IPS-NIHi11 (cell line): ENCODE measurements around the gene IRGC.

Experiments
- DNase-seq: peaks from one replicate; pipeline ENCODE4 v3.0.0; 2012; ENCODE audit warnings: mixed read lengths, low spot score

The IRGC gene

DNA sequence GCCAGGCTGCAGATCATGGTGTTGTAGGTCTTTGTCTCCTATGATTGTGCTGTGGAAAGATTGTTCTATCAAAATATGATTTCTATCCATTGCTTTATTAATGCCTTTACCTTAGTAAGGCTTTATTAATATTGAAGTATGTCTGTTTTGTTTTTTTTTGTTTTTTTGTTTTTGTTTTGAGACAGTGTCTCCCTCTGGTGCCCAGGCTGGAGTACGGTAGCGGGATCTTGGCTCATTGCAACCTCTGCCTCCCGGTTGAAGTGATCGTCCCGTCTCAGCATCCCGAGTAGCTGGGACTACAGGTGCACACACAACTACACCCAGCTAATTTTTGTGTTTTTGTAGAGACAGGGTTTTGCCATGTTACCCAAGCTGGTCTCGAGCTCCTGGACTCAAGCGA, 7.7 kb downstream of the IRGC start:
- DNase-seq, result no peak

DNA sequence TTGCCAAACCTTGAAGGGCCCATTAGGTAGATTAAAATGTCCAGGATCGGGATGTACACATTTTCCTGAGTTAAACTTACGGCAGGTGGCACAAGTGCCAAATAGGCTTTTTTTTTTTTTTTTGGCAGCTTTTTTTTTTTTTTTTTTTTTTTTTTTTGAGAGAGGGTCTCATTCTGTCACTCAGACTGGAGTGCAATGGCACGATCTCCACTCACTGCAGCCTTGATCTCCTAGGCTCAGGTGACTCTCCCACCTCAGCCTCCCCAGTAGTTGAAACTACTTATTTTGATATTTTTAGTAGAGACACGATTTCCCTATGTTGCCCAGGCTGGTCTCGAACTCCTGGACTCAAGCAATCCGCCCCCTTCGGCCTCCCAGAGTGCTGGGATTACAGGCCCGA, 9.0 kb downstream of the IRGC start:
- no peak for DNase-seq

DNA sequence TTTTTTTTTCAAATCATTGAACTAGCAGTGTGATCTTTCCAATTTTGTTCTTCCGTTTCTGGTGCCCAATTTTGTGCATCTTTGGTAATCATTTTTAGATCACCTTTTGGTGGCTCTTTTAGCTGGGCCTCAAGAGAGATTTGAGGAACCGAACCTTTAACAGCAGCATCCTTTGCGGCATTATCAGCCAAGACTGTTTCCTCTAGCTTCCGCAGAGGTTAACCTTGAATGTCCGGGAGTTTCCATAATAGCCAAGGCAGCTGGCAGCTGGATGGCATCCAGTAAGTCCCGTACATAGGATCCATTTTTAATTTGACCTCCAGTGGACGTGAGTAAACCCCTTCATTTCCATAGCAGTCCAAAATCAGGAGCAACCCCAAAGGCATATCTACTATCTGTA, 9.6 kb downstream of the IRGC start:
- DNase-seq, result no peak

DNA sequence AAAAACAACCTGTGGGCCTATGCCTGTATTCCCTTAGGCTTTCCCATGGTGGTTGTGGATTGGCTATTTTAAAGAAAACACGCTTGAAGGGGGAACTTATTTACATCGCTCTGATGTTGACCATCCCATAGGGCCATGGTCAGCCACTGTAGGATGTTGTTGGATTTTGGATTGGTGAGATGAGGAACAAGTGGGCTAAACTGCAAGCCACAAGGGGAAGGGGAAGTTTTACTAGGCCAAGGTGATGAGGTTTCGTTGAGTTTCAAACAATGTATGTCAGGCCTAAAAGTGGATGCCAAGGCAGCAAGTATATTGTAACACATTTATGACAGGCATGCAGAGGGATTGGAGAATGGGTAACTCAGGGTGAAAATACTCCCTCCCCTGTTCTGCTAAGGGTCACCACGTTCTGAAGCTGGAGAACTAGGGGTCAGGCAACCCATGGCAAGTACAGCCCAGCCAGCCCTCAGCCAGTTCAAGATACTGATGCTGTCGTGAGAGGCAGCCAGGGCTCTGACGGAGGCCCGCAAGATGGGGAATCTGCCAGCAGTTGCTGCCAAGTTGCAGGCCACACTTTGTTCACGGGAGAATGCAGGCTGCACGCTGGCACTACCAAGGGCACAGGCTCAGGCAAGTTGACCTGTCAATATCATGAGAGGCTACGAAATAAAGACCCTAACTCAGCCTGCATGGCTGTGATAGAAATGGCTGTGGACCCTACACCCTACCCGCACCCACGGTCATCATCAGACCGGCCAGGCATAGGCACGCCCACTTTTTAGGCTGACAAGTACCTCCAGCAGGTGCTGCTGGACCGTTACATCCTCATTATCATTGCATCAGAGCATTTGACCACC, 11.1 kb downstream of the IRGC start:
- DNase-seq, result no peak

DNA sequence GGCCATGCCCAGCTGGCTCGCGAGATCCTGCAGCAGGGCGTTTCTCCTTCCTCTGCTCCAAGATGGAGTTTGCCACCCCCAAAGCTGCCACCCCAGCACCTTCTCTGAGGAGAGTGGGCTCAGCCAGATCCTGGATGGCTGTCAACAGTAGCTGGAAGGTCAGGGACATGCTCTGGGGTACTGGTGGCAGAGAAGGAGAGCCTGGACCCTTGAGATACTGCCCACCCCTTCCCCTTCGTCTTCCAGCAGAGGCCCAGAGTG, 11.6 kb downstream of the IRGC start:
- DNase-seq, result no peak

DNA sequence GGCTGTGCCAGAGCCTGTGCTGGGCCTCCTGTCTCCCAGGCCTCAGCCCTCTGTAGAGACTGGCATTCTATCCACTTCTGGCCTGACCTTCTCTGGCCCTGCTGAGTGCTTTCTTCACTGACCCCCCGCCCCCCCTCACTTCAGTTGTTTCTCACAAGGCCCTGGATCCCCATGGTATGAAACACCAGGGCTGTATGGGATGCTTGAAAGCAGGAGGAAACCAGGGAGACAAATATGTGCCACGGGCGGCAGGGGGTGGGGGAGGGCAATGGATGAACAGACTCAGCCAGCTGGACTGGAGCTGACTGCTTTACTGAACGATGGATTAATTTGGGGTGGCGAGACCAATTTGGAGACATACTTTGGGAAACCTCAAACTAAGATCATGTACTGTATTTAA, 14.0 kb downstream of the IRGC start:
- no peak for DNase-seq

DNA sequence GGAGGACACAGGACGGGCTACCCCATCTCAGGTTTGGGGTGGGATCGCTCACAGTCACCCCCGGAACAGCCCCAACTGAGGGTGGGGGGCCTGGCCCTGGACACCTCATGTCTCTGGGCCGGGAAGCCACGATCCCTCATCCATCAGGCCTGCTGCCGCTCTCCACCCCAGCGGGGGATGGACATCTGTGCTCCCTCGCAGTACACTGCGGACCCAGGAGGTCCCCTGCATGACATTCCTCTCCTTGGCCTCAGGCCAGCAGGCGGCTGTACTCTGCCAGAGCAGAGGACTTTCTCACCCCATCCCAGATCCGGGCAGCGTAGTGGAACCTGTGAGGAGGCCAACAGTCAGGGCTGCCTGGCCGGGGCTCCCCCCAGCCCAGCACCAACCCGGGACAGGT, 15.5 kb downstream of the IRGC start:
- DNase-seq, result no peak

DNA sequence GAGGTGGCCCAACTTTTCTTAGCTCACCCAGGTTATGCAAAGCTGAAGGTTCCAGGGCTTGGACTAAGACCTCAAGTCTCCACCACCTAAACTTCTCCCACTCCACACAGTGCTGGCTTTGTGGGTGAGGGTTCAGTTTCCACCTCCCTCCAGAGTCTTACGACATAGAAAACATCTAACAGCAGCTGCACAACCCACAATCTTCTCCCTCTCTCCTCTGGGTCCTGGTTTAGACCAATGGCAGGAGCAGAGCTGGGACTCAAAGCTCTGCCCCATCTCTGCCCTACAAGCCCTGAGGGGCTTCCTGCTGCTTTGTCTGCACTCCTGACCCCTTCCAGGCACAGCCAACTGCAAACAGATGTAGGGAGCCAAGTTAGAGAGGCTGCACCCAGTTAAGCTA, 16.0 kb downstream of the IRGC start:
- DNase-seq, result no peak

DNA sequence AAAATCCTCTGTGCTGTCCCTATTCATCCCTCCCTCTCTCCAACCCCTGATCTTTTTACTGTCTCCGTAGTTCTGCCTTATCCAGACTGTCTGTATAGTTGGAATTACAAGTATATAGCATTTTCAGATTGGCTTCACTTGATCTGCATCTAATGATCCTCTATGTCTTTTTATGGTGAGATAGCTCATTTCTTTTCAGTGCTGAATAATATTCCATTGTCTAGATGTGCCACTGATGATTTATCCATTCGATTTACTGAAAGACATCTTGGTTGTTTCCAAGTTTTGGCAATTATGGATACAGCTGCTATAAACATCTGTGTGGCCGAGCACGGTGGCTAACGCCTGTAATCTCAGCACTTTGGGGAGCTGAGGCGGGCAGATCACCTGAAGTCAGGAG, 19.1 kb downstream of the IRGC start:
- no peak for DNase-seq

DNA sequence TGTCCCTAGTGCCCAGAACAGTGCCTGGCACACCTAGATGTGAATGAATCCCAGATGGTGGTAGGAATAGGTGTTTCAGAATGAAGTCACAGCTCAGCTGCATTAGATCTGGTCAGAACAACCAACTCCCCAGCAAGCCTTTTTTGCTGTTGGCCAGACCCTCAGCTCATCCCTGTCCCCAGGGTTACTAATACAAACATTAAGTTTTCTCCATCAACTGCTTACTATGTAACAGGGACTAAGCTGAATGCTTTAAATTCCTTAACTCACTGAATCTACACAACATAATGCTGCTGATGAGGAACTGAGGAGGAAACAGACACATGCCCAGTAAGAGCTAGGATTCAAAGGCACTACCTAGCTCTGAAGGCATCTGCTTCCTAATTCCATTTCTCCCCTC, 20.1 kb downstream of the IRGC start:
- DNase-seq, result no peak

DNA sequence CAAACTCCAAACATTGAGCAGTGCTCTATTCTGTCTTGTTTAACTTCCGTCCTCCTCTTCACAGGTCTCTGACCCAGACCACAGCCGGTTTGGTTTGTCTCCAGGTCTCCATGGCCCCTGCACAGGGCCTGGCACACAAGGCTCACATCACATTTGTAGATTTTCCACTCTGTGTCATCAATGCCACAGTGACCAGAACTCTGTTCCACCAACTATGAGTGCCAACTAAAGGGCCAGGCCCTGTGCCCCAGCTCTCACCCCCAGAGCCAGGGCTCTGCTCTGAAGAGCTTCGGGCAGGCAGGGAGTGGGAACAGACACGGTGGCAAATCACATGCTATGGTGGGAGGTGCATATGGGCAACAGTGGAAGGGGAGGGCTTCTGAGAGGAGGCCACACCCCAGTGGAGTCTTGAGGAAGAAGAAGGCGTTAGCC, 22.9 kb downstream of the IRGC start:
- no peak for DNase-seq

DNA sequence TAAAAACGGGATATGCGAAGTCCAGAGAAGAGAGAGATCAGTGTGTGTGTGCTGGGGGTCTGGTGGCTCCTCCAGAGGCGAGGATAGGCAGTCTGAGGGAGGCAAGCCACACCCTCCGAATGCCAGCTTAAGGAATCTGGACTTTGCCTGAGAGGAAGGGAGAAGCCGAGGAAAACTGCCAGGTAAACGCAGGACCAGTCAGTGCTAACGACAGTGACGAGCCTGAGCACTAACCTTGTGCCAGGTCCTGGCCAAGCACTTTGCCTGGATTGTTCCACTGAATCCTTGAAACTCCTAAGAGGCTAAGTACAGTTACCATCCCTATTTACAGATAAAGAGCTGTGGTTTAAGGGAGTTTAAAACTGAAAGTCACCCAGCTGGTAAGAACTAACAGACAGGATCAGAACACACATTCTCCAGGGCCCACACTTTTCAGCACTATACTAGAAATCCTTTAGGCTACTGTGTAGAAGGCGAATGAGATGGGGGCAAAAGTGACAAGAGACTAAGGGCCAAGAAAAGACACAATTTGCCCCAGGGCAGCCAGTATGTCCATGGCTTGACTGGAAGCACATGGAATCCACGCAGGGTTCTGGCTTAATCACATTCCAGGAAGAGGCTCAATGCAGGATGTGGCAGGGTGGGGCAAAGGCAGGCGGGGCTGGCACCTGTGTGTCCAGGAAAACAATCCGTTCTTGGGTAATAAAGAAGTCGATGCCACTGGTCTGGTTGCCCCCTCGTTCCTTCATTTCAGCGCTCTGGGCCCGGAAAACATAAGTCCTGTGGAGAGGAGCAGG, 23.8 kb downstream of the IRGC start:
- no peak for DNase-seq

DNA sequence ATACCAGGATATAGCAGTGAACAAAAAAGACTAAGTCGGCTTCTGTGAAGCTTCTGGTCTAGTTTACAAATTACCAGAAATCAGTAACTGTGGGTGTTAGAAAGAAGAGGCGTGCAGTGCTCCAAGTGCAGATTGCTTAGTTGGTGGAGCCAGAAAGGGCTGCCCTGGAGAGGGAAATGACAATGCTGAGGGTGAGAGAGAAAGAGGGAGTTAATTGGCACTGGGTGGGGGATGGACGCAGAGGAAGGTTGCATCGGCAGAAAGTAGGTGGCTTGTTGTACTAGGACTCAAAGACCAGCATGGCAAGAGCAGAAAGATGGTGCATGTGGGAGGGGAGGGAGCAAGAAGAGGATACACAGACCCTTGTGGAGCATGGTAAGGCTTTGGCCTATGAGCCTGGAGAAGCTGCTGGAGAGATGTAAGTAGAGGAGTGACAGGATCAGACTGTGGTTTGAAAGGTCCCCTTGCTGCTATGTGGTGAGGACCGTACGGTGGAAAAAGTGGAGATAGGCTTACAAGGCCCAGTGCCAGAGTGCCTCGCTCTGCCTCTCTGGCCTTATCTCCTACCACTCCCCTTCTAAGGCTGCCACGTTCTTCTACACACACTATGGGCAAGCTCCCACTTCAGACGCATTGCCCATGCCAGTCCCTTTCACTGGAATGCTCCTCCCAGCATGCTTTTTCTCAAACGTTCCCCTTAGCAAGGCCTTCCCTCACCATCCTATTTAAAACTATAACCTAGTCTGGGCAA, 25.4 kb downstream of the IRGC start:
- no peak for DNase-seq

DNA sequence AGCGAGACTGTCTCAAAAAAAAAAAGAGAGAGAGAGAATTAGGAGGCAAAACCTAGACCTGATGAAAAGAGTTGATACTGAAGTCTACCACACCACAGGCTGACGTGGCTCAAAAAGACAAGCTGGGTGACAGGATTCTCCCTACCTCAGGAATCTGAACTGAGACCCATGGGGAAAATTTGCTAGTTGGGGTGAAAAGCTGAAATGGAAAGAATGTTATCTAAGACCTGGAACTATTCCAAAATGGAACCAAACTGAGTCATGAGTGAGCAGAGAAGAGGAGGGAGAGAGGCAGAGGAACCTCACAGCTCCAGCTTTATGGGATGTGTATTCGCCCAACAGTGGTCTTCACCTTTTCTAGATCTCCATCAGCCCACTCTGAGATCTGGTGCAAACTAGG, 27.2 kb downstream of the IRGC start:
- DNase-seq, result no peak

DNA sequence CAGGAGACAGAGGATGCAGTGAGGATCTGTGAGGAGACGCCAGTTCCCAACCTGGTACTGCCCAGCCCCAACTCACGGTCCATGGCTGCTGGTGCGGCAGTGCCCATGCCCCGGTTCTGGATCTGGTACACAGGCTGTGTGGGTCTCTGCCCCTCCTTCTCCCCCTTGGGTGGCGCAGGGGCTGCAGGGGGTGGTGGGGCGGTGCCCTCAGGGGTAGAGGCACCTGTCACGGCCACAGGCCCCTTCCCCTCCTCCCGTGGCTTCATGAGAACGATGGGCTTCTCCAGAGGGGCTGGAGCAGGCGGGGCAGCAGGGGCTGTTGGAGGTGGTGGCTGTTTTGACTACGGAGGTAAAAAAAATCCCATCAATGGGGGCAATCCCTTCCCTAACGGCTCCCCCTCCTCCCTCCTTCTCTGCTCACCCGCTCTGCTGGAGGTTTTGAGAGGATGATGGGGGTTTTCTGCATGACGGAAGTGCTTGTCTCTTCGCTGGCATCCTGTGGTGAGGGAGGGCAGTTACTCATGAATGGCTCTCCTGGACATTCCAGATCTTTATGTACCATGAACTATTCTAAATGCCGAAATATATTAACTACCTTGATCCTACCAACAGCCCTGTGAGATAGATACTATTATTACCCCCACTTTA, 31.8 kb downstream of the IRGC start:
- no peak for DNase-seq

DNA sequence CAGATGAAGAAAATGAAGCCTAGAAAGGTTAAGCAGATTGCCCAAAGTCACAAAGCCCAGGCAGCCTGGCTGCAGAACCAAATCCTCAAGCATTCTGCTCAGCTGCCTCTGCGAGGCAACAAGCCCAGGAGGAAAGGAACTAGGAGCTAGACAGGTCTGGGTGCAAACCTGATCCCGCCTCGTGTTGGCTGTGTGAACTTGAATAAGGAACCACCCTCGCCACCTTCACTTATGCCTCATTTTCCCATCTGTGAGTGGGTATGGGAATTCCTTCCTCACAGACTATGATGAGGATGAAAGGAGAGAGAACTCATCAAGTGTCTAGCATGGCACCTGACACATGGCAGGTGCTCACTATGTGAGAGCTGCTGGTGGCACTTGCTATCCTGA, 32.3 kb downstream of the IRGC start:
- no peak for DNase-seq

DNA sequence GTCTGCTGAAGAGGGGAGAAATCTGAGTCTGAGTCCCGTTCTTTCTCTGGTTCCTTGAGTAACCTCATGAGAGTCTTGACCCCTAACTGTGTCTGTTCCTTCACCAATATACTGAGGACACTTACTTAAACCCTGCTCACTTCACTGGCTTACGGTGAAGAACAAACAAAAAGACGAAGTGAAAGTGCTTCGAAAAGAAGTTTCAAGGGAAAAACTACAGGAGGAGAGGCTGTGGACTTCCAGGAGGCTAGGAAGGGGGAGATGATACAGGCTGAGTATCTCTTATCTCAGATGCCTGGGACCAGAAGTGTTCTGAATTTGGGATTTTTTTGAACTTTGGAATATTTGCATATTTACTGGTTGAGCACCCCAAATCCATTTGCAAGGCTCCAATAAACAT, 32.8 kb downstream of the IRGC start:
- DNase-seq, result no peak

DNA sequence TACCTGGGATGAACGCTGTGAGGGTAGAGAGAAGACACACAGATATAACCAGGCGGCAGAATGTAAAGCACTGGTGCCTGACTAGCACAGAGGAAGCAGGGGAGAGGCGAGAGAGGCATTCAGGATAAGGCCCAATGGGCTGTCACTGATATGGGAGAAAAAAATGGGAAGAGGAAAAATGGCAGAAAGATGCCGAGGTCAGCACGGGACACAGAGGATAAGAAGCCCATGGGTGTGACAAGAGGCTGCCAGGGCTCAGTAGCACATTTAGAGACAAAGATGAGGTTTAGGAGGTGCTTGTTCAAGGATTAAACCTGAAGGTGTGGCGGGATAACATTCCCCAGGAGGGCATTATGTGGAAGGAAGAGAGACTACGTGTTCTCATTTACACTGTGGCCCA, 33.3 kb downstream of the IRGC start:
- DNase-seq, result no peak

DNA sequence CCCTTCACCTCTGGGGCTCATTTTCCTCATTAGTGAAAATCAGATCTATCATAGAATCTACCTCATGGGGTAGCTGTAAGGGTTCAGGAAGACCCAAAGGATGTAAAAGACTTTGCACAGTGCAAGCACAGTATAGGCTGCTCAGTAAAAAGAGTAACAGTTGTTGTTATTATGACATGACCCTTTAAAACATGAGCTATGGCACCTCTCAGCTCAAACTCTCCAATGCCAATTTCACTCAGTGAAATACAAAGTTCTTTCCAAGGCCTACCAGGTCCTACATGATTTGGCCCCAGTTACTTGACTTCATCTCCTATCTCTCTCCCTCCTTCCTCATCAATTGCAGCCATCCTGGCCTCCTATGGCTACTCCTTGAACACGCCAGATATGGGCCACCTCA, 34.0 kb downstream of the IRGC start:
- no peak for DNase-seq

DNA sequence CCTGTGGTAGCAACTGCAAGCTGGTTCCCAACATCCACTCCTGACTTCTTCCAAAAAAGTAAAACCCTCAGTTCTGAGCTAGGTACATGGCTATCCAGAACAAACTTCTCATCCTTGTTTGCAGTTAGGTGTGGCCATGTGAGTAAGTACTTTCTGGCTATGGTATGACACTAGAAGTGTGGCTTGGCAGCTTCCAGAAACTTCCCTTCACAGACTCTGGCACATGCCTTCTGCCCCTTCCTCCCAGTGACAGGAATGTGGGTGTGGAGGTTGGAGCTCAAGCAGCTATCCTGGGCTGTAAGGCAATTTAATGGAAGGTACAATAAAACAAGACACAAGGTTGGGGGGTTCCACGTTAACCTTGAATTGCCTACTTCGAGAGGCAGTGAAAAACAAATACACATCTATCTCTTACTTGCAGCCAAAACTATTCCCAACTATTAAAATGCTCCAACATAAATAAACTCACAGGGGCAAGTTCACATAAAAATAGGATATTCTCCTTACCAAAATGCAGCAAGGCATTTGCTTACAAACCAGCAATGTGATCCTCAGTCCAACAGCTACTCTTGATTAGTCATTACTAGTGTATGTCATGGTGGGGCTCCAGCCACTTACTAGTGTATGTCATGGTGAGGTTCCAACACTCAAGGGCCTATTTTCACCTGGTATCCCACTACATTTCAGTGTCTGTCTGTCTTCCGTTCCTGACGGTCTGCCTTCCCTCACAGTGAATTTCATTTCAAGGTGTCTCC, 35.8 kb downstream of the IRGC start:
- no peak for DNase-seq

DNA sequence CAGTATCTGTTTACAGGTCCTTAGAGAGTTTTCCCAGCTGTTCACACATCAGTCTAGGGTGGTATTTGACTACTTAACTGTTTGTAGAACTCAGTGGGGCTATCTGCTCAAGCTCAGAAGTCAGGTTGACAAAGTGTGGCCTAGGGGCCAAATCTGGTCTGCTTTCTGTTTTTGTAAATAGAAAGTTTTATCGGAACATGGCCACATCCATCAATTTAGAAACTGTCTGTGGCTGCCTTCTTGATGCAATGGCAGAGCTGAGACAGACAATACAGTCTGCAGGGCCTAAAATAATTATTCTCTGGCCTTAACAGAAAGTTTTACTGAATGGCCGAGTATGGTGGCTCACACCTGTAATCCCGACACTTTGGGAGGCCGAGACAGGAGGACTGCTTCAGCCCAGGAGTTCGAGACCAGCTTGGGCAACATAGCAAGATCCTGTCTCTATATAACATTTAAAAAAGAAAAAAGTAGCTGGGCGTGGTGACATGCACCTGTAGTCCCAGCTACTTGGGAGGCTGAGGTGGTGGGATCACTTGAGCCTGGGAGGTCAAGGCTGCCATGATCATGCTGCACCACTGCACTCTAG, 36.5 kb downstream of the IRGC start:
- DNase-seq, result no peak

DNA sequence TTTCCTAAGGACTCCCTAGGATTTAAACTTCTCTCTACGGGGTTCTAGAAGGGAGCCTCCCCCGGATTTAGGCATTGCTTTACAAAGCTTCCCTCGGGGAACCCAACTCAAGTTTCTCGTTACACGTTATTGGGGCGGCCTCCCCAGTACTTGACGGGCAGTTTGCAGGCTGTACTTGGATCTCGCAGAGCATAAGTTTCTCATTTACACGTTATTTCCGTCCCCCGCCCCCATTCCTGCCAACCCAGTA, 38.3 kb downstream of the IRGC start:
- DNase-seq, result no peak
